ENCODE results near the gene MRPL11.

MRPL11 gene

GRCh38 chr11:66438504-66439466 is at the start of gene MRPL11:
Gene MRPL11, minus strand, starts transcription at chr11:66438848. Its CDS starts 94 bp downstream, at chr11:66438754.
- peak; percentile 80 for DNase-seq (ENCODE audit: low read depth)

- DNase-seq (ENCODE audit: low read depth): no peak
Measured at GRCh38 chr11:66484806-66485380, 46.2 kb upstream of the MRPL11 start.

- peak; percentile 97 for DNase-seq (ENCODE audit: low read depth)
Measured at GRCh38 chr11:66480117-66480938, 41.7 kb upstream of the MRPL11 start, which contains the start of gene DPP3. Gene DPP3, plus strand, starts transcription at chr11:66480434. Its CDS starts 1,767 bp downstream, at chr11:66482201.

GRCh38 chr11:66479394-66480116 is 40.9 kb upstream of the MRPL11 start:
- no peak for DNase-seq (ENCODE audit: low read depth)

GRCh38 chr11:66478729-66479393 is 40.2 kb upstream of the MRPL11 start:
- DNase-seq (ENCODE audit: low read depth): no peak

GRCh38 chr11:66477263-66478201 is 38.9 kb upstream of the MRPL11 start:
- DNase-seq (ENCODE audit: low read depth): no peak

- no peak for DNase-seq (ENCODE audit: low read depth)
Measured at GRCh38 chr11:66476841-66477251, 38.2 kb upstream of the MRPL11 start.

GRCh38 chr11:66476173-66476840 is 37.7 kb upstream of the MRPL11 start:
- DNase-seq (ENCODE audit: low read depth): no peak

GRCh38 chr11:66475349-66476172 is 36.9 kb upstream of the MRPL11 start:
- no peak for DNase-seq (ENCODE audit: low read depth)

GRCh38 chr11:66473608-66474515 is 35.2 kb upstream of the MRPL11 start:
- DNase-seq (ENCODE audit: low read depth): no peak

GRCh38 chr11:66473167-66473566 is 34.5 kb upstream of the MRPL11 start:
- no peak for DNase-seq (ENCODE audit: low read depth)

- no peak for DNase-seq (ENCODE audit: low read depth)
Measured at GRCh38 chr11:66472054-66472453, 33.4 kb upstream of the MRPL11 start.

GRCh38 chr11:66471142-66471541 is 32.5 kb upstream of the MRPL11 start:
- no peak for DNase-seq (ENCODE audit: low read depth)

- DNase-seq (ENCODE audit: low read depth): no peak
Measured at GRCh38 chr11:66470015-66470414, 31.4 kb upstream of the MRPL11 start.

GRCh38 chr11:66469441-66469840 is 30.8 kb upstream of the MRPL11 start:
- no peak for DNase-seq (ENCODE audit: low read depth)

- no peak for DNase-seq (ENCODE audit: low read depth)
Measured at GRCh38 chr11:66468691-66469090, 30.0 kb upstream of the MRPL11 start.

- no peak for DNase-seq (ENCODE audit: low read depth)
Measured at GRCh38 chr11:66467756-66468155, 29.1 kb upstream of the MRPL11 start.

Measured in stimulated activated CD8-positive, alpha-beta memory T cell treated with anti-CD3 and anti-CD28 coated beads, Interleukin-4, amount 100 ng/mL, for 24 hours (primary cell).